Measurements from ENCODE around the gene UCP2.

Gene UCP2

DNA sequence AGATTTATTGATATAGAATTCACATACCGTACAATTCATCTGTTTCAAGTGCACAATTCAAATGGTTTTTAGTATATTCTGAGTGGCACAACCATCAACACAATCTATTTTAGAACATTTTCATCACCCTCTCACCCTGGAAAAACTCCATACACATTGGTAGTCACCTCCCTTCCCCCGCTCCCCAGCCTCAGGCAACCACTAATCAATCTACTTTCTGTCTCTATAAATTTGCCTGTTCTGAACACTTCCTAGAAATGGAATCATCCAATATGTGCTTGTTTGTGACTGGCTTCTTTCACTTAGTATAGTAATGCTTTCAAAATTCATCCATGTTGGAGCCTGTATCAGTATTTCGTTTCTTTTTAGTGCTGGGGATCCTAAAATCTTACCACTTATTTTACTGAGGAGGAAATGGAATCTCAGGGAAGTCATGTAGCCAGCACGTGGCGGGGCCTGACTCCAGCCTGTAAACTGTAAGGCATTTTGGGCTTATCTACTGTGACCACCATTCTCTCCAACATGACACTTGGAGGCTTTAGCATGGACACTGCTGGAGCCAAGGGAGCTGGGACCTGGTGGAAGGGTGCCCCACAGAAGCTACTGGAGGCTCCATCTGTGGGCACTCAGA lies 27.1 kb upstream of the UCP2 start:
- no peak for DNase-seq (ENCODE audit: low read depth)

DNA sequence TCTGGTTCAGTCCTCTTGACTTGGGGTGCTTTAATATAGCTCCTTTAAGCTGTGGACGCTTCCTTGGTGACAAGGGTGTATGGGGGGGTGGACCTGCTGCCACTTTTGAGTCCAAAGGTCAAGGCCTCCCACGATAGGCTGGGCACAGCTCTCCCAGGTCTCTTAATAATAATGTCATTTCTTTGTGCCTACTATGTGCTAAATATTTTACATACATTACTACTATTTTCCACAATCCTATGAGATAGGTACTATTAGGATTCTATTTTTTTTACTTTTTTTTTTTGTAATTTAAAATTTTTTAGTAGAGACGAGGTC lies 26.5 kb upstream of the UCP2 start:
- no peak for DNase-seq (ENCODE audit: low read depth)

DNA sequence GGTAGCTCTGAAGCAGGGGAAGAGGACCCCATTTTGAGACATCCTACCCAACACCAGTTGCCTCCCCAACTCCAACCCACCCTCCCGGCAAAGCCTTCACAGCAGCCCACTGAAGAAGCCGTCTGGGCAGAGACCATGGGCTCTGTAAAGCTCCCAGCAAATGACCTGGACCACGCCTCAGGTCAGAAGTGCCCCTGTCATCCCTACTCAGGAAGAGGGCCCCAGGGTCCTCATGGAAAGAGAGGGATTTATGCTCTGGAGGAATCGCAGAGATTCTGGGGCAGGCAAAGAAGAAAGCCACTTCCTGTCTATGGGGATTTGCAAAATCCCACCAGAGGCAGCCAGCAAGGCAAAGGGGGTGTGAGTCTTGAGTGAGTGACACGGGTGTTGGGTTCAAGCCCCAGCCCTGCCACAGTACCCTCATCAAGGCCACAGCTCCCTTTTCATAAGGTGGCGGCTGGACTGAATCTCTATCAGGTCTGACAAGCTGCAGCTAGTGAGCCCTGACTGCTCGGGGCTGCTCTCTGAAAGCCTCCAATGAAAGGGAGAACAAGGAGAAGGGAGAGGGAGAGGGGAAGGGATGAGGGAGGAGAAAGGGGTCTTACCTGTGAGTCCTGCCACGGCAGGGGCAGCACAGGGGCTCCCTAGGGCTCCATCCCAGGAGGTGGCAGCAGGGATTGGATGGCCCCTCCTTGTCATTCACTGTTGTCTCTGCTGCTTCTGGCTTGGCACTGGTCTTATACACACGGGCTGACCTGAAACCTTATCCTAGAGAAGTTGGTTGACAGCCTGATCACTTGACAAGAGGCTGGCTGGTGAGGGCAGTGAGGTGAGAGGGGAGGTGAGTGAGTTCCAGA lies 26.0 kb upstream of the UCP2 start, which contains the start of gene UCP3:
Gene UCP3, minus strand, starts transcription at position 713 of the 857 bp plus-strand sequence. CDS start 2,043 bp downstream, outside the sequence.
- DNase-seq (ENCODE audit: low read depth) = no peak

DNA sequence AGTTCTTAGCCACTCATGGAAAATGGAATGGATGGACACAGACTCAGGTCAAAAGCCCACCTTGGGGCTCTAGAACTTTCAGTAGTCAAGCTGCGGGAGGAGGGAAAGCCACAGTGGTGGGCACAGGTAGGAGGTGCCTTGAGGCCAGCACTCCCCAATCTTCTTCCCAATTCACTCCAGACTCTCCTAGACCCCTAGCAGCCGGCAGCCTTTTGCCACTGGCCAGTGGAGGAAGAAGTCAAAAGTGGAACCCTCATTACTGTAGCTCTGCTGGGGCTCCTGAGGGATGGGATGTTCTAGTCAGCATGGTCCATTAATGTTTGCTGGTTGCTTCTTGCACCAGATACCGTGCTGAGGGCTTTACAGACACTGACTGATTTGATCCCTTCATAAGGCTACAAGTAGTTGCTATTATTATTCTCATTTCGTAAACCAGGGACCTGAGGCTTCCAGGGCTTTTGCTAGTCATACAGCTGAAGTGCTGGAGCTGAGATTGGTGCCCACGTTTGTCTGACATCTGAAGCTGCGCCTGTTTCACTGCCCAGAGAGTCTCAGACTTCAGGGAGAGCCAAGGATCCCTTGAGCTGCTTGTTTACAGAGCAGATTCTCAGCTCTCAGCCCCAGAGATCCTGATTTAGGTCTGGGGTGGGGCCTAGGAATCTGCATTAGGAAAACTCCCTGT lies 25.2 kb upstream of the UCP2 start:
- no peak for DNase-seq (ENCODE audit: low read depth)

DNA sequence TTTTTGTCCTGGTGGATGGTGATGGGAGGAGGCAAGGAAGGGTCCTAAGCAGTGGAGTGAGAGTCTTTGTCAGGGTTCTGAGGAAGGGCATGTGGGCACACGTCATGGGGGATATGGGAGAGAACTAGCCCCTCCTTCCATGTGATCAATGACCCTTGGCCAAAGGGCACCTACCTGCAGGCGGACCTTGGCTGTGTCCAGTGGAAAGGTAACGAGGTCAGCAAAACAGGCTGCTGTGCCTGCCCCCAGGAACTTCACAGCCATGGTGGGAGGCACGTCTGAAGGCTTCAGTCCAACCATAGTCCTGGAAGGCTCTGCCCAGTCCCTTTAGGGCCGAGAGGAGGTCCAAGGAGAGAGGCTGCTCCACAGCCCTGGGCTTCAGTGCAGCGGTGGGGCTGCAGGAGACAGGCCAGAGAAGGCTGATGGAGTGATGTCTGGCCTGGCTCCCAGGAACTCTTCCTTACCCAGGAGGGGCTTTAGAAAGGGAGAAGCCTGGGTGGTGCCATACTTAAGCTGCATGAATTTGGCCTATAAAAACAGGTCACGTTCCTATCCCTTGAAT lies 24.2 kb upstream of the UCP2 start:
- no peak for DNase-seq (ENCODE audit: low read depth)

DNA sequence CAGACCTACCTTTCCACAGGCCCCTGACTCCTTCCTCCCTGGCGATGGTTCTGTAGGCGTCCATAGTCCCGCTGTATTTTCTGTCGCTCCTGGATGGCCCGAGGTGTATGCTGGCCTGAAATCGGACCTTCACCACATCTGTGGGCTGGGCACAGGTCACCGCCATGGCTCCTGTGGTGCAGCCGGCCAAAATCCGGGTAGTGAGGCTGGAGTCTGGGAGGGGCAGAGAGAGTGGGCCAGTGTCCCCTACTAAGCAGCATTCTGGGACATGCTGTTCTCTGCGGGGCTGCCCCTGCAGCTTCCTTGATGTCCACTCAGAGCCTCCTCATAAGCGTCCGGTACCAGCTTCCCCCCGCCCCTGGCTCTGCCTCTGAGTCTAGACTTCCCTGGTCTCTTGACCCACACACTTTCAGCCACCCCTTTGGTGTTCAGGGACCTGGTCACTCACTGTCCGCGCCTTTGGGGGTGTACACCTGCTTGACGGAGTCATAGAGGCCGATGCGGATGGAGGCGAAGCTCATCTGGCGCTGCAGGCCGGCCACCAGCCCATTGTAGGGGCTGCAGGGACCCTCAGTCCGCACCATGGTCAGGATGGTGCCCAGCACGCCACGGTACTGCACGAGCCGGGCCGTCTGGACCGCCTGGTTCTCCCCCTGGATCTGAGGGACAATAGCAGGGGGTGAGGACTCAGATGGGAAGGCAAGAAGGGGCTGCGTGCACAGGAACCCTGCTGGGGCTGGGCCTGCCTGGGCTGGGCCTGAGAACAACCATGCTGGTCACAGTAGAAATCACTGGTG lies 23.3 kb upstream of the UCP2 start:
- no peak for DNase-seq (ENCODE audit: low read depth)

DNA sequence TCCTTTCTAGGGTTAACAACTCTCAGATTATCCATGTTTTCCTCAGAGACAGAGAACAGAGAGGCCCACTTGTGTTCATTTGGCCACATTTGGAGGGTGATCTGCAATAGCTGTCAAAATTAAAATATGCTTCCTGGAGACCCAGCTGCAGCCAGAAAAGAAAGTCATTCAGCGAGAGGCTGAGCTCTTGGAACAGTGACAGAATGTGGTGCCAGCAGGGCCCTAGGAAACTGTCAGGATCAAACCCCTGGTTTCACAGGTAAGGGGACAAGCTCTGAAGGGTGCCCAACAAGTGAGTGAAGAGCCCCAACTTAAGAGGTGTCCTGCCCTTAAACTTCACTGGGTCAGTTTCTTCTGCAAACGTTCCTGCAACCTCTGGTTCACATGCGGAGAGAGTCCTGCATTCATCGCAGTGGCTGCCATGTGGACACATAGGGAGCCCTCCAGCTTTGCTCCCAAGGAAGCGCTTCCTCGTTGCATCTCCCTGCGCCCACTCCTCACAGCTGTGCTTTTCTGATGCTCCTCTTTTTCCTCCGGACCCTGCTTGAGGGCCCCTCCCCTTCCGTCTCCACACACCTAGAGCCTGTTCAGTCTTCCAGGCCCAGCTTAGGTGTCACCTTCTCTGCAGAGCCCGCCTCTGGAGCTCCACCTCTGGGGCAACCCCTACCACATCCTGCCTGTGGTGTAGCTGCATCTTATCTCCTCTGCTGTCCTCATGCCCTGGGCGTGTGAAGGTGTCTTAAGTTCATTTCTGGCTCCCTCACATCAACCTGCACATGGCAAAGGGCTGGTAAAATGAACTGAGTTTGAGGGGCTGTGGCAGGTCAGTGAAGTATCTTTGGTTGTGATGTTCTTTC lies 22.3 kb upstream of the UCP2 start:
- DNase-seq (ENCODE audit: low read depth) = no peak

DNA sequence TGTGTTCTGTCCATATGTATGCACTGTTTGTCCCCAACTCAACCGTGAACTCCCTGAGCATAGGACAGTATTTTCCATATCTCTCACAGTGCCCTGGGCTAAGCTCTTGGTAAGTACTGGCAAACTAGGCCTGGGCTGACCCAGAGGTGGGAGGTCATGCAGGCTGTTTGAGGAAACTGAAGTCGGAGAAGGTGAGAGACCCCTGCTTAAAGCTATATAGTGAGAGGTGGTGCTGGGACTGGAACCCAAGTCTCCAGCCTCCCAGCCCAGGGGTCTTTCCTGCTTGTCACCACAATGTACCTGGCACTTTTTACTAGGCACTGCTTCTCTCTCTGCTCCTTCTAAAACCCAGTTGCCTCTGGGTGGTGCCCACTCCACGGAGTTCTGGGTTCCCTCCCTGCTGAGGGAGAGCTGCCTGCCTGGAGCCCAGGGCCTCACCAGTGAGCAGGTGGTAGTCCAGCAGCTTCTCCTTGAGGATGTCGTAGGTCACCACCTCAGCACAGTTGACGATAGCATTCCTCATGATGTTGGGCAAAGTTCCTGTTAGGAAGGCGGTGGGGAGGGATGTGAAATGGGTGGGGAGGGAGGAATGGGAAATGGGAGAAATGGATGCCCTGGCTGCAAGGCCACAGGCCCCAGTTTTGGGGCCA lies 21.5 kb upstream of the UCP2 start:
- no peak for DNase-seq (ENCODE audit: low read depth)

DNA sequence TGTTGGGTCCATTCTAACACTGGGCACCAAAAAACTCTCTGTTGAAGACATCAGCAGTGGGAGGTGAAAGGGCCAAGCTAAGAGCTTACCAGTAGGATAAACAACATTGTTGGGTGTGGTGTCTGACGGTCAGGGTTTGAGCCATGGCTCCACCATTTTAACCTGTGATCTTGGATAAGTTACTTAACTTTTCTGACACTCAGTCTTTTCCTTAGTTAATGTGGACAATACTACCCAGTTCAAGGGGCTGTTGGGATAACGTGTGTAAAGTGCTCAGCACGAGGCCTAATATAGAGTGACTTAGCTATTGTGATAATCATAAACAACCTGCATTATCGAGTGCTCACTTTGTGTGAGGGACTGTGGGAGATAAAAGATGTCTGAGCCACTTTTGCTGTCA lies 20.2 kb upstream of the UCP2 start:
- DNase-seq (ENCODE audit: low read depth) = no peak

DNA sequence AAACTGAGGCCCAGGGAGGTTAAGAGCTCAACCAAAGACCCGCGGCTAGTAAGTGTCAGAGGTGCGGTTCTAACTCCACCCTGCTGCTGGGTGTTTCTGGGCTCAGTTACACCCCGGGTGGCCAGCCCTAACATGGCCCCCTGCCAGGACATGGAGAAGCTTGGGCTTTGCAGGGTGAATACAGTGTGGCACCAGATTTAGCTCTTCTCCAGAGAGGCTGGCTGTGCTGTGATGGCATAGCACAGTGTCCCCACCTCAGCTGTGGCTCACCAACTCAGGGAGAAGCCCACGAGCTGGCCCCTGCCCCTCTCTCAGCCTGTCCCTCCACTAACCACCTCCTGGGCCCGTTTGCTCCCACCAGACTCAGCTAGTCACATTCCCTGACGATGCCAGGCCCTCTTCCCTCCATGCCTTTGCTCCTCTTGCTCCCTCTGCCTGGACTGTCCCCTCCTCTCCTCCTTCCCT lies 19.2 kb upstream of the UCP2 start:
- no peak for DNase-seq (ENCODE audit: low read depth)

DNA sequence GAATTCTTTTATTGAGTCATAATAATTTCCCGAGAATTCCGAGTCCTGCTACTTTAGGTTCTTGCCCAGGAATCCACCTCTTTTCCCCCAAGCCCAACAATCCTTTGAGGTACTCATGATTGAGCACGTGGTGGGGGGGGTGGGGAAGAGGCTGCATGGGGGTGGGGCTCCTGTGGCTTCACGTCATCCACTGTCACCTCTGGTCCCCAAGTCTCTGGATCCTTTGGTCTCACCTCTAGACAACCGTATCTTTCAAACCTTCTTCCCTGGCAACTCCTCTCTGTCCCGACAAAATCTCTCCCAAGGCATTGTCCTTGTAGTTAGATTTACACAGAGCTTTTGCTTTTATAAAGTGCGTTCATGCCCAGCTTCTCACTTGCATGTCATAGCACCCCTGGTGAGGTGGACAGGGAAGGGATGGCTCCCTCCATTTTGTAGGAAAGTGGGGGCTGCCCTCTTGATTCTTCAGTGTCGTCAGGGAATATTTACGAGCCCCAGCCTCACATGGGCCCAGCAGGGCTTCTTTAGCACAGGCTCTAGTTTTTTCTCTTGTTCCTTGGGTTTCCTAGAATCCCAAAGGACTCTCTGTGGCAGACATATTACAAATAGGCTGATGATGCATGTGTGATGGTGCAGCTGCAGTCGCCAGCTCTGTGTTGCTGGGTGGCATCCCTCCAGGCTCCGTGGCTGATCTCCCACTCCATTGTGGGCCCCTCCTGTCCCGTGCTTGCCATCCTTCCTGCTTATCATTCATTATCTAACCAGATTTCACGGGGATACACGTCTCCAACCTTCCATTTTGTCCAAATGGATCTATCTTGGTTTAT lies 17.9 kb upstream of the UCP2 start:
- no peak for DNase-seq (ENCODE audit: low read depth)

DNA sequence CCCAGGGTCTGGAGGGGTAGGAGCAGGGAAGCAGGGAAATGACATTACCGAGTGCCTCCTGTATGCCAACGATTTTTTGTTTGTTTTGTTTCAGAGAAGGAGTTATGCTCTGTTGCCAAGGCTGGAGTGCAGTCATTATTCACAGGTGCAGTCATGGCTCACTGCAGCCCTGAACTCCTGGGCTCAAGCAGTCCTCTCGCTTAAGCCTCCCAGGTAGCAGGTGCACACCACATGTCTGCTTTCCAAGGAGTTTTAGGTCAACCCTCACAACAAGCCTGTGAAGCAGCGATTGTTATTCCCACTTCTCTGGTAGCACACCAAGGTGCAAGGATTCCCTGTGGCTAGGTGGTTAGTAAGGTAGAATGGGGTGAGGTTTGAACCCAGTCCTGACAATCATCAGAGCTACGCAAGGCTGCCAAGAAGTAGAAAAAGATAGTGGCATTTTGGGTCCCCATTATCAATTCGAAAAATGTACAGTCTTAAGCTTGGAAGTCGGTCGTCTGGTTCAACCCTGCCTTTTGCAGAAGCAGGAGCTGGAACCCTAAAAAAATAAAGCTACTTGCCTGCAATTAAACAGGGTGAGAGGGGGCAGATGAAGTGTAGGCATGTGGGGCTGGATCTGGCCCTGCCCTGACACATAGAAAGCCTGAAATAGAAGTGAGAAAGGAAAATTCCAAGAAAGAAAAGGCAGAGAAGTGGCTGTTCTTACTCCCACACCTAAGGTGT lies 17.1 kb upstream of the UCP2 start:
- DNase-seq (ENCODE audit: low read depth) = no peak

DNA sequence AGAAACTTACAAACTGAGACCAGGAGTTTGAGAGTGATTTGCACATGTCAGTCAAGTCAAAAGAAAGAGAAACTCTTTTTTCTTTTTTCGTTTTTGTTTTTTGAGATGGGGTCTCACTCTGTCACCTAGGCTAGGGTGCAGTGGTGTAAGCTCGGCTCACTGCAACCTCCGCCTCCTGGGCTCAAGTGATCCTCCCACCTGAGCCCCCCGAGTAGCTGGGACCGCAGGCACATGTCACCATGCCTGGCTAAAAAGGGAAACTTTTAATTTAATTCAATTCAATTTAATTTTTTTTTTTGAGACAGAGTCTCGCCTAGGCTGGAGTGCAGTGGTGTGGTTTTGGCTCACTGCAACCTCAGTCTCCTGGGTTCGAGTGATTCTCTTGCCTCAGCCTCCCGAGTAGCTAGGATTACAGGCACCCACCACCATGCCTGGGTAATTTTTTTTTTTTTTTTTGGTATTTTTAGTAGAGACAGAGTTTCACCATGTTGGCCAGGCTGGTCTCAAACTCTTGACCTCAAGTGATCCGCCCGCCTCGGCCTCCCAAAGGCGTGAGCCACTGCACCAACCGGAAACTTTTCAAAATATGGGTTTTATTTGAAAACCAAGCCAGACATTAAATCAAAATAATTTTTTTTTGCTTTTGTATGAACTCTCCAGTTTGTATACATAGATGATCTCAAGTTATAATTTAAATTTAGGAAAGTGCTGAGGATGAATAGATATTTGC lies 16.4 kb upstream of the UCP2 start:
- no peak for DNase-seq (ENCODE audit: low read depth)

DNA sequence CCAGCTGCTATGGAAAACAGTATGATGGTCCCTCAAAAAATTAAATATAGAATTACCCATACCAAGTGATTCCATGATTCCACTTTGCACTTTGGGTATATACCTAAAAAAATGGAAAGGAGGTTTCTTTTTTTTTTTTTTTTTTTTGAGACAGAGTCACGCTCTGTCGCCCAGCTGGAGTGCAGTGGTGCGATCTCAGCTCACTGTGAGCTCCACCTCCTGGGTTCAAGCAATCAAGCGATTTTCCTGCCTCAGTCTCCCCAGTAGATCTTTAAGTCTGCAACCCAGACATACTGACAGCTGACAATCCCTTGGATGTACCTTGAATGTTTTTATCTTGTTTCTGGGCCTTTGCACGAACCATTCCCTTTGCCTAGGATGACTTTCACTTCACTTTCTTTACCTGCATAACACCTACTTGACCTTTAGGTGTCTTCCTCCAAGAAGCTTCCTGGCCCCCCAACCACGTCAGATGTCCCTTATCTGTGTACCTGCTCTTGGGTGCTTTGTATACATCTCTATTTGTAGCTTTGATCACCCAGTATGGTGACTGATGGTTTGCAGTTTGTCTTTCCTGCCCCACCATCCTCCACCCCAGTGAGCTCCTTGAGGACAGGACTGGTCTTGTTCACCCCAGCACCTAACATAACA lies 14.6 kb upstream of the UCP2 start:
- no peak for DNase-seq (ENCODE audit: low read depth)

DNA sequence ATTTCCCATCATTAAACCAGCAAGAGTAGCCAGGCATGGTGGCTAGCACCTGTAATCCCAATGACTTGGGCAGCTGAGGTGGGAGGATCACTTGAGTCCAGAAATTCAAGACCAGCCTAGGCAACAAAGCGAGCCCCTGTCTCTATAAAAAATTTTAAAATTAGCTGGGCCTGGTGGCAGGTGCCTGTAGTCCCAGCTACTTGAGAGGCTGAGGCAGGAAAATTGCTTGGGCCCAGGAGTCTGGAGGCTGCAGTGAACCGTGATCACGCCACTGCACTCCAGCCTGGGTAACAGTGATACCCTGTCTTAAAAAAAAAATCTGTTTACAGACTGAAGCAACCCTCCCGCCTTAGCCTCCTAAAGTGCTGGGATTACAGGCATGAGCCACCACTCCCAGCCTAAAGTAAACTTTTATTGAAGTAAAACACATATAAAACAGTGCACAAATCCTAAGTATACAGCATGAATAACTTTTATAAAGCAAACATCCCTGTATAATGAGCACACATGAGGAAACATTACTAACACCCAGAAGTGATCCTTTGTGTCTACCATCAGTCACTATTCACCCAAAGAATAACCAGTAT lies 13.6 kb upstream of the UCP2 start:
- no peak for DNase-seq (ENCODE audit: low read depth)

DNA sequence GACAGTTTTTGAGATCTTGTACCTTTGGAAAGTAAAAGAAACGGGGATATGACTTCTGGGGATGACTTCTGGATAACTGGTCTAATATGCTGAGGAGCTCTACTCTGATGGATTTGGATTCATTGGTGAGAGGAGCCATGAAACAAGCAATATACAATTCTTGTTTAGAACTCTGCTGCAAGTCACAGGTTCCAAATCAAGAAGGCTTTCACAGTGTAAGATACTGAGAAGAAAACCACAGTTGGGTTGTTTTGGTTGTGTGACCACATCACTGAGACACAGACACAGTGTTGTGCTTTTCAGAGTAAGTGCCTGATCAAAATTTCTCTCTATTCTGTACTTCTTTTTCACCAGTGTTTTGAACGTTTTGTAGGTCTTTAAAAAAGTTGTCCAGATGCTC lies 13.1 kb upstream of the UCP2 start:
- DNase-seq (ENCODE audit: low read depth) = no peak

DNA sequence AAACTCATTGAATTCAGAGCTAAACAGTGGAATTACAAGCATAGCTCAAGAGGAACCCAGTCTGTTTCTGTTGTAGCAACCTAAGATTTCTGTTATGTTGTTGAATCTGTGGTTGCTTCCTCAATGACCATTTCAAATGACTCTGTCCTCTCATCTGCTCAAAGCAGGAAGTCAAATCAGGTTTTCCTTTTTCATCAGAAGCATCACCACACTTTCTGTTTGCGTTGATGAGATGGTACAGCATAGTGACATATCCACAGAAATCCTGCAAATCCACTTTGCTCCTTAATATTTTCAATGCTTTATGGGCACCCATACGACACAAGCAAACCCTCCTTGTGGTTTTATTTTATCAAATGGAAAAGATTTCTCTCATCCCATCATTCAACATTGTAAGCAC lies 12.6 kb upstream of the UCP2 start:
- no peak for DNase-seq (ENCODE audit: low read depth)
